Measurements from ENCODE around the gene VPS26A. TPM values are rescaled to one million over a fixed set of nuclear protein-coding genes. Genes with fewer than 3 reads are reported as not detected.

VPS26A gene
- total RNA-seq, 2 donors from 2014 or later: 44.2 to 58.2 TPM

DNA sequence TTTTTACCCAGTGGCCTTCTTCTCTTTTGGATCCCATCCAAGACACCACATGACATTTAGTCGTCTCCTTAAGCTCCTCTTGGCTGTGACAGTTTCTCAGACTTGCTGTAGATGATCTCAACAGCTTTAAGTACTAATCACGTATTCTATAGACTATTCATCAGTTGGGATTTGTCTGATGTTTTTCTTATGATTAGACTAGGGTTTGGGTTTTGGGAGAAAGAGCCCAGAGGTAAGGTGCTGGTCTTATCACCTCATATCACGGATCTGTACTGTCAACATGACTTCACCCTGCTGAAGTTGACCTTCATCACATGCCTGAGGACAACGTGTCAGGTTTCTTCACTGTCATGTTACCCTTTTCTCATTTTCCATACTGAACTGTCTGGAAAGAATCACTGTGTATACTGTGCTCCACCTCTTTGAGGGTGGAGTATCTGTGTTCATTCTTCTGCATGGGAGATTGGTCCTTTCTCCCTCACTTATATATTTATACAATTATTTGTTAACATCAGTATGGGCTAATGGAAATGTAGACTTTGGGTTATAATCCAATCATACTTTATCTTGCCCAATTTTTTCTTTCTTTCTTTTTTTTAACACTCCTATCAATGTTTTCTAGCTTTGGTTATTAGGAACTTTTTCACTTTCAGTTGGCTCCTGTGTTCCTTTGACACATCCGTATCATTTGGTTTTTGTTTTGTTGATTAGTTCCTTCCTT lies 89.8 kb downstream of the VPS26A start:
- DNase-seq (ENCODE audit: low spot score): no peak
- intact Hi-C loops (cut with DNase I): no loop called here

DNA sequence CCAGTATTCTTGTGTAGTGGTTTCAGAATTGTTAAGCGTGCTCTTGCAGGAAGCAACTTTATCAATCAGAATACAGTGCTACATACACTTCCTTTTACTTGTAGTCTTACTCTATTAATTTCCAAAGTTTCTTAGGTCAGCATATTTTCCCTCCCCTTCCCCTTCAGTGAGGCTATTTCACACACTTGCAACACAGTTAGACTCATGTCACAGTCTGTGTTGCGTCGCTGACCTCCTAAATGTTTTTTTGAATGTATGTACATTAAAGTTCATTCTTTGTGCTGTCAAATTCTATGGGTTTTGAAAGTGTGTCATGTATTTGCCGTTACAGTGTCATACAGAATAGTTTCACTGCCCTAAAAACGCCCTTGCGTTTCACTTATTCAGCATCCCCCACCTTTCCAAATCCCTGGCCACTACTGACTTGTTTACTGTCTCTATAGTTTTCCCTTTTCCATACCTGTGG lies 90.7 kb downstream of the VPS26A start:
- DNase-seq (ENCODE audit: low spot score): no peak
- intact Hi-C loops (cut with DNase I): no loop called here

DNA sequence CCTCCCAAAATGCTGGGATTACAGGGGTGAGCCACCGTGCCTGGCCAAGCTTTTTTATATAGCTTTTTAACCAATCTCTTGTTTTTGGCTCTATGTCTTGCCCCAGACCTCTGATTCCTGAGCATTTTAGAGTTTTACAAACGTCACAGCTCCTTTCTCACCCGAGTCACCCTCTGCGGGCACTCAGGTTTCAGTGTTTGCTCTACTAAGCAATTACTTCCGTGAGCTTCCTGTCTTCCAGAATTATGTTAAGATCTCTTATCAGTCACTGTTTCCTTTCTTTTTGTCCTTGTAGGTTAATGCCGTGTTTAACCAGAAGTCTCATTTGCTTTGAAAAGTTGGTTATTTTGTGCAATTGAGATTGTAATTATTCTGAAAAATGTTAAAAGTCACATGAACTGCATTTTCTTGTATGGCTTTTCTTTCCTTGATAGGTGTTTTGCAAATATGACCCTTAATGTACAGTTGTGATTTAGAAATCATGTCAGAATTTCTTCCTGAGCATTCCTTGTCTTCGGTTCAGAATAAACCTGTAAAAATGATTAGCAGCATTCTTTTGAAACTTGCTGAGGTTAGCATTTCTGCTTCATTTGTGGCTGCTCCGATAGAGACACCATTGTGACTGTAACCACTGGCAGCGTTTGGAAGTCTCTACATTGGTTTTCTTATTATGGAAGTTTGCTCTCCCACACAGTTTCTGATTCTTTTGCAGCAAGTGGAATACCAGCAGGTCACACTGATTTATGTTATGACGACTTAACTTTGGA lies 91.6 kb downstream of the VPS26A start:
- intact Hi-C loops (cut with DNase I): no loop called here
- no peak for DNase-seq (ENCODE audit: low spot score)

DNA sequence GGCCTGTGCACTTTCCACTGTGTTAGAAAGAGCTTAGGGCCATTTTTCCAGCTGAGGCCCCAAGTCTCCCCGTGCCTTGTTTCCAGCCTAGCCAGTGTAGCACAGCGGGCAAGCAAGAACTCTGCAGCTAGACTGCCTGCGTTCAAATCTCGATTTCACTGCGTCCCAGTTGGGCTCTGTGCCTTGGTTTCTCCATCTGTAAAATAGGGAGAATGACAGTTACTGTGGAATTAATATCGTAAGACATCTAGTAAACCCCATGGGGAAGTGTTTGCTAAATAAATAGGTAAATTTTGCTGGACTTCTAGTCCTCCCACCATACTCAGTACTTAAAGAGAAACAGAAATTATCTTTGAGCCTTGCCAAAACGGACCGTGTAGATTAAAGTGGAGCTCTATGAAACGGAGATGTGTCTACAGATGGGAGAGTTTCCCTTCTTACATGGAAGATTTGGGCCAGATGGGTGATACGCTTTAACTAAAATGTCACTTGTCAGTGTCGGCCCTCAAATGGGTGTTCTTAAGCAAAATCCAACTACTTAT lies 92.7 kb downstream of the VPS26A start:
- DNase-seq (ENCODE audit: low spot score): no peak
- intact Hi-C loops (cut with DNase I): no loop called here

DNA sequence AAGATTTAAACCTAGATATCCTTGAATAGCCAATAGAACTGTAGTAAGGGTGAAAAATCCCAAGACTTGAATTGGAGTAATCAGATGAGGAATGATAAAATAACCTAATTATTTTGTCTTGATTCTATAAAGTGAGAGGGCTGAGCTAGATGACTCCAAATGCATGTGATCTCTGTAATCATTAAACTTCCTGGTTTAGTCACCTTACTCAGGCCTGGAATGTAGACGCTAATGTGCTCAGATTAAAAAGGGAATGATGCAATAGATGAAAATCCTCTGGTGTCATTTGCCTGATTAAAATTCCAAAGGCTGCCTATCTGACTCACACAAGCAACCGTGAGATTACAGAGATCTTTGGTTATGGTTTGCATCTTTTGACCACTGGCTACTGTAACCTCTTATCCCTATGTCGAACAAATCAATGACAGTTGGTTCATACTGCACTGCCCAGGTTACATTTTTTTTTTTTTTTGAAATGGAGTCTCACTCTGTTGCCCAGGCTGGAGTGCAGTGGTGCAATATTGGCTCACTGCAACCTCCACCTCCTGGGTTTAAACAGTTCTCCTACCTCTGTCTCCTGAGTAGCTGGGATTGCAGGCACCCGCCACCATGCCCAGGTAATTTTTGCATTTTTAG lies 93.3 kb downstream of the VPS26A start:
- intact Hi-C loops (cut with DNase I): no loop called here
- no peak for DNase-seq (ENCODE audit: low spot score)

DNA sequence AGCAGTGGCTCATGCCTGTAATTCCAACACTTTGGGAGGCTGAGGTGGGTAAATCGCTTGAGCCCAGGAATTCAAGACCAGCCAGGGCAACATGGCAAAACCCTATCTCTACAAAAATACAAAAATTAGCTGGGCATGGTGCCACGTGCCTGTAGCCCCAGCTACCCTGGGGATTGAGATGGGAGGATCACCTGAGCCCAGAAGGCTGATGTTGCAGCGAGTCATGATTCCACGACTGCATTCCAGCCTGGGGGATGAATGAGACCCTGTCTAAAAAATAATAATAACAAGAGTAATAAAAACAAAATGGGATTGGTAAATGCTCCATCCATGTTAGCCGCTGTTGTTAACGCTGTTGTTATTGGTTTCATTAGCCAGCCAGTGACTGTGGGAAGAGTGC lies 94.9 kb downstream of the VPS26A start:
- intact Hi-C loops (cut with DNase I): no loop called here
- no peak for DNase-seq (ENCODE audit: low spot score)

DNA sequence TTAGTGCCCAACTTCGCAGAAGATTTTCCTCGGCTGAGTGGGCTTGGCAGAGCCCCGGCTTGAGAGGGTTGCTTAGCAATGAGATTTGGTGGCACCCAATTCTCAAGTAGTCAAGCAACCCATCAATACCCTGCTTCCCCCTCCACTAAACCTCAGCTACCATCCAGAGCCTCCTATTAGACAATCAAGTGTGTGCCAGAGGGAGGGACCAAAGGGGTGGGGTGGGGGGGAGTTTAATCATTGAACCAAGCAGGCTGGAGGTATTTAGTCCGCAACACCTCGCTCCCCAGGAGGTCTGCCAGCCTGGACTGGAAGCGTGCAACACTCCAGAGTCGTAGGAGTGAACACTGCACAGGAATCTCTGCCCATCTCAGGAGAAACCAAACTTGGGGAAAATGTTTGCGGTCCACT lies 96.1 kb downstream of the VPS26A start, which contains the start of gene HKDC1:
HKDC1 (plus strand) TSS at position 292 of the 411 bp plus-strand sequence; CDS start at position 396, 104 bp downstream.
- intact Hi-C loops (cut with DNase I): no loop called here
- no peak for DNase-seq (ENCODE audit: low spot score)

DNA sequence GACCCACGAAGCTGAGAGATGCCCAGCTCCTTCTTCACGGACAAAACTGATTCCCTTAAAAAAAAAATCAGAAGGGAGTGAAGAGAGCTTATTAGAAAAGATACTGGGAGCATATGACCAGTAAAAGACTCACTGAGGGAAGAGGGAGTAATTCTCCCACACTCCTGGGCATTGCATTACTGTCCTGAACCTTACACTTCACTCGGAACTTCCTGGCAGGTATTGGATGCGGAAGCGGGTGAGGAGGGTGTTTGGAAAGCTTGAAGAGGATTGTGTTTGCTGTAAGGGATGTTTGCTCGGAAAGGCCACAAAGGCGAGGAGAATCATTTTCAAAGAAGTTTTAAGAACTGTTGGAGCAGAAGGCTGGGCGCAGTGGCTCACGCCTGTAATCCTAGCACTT lies 96.5 kb downstream of the VPS26A start:
- no peak for DNase-seq (ENCODE audit: low spot score)
- intact Hi-C loops (cut with DNase I): no loop called here

Other genes starting within 250 kb of the VPS26A start
- gene DDX50, start 222.9 kb upstream of the VPS26A start, total RNA-seq: 10 to 100 TPM; 39.3 to 45.6 TPM
- gene DDX21, start 168.0 kb upstream of the VPS26A start, total RNA-seq: 10 to 100 TPM; 37.4 to 55.7 TPM
- 10 to 100 TPM; 23.8 to 26.3 TPM for gene KIFBP, start 135.4 kb upstream of the VPS26A start, total RNA-seq
- 100 to 1,000 TPM; 138 to 144 TPM for gene SRGN, start 36.1 kb upstream of the VPS26A start, total RNA-seq
- gene SUPV3L1, start 56.1 kb downstream of the VPS26A start, total RNA-seq: 10 to 100 TPM; 16.0 to 18.6 TPM
- under 1 TPM; 0.05 to 0.09 TPM for gene HKDC1, start 96.2 kb downstream of the VPS26A start, total RNA-seq
- gene HK1, start 154.3 kb downstream of the VPS26A start, total RNA-seq: 100 to 1,000 TPM in 1 of 2 donors, 10 to 100 TPM in 1; 75.6 to 103 TPM